ENCODE measurements around the gene SYCE1L.
"Not testable (repeated sequence)": the region's sequence is repeated elsewhere in the genome, so short reads cannot be mapped to it uniquely, and the experiment has no call there.

Gene SYCE1L

GRCh38 chr16:77199211-77199610 lies at the start of gene SYCE1L:
Gene SYCE1L, plus strand, starts transcription at chr16:77199408. Its CDS starts 44 bp downstream, at chr16:77199452.
- no peak for DNase-seq

GRCh38 chr16:77157346-77158058 lies 41.7 kb upstream of the SYCE1L start:
- DNase-seq = no peak

GRCh38 chr16:77158293-77158692 lies 40.9 kb upstream of the SYCE1L start:
- DNase-seq = no peak

- DNase-seq = no peak
These were observed 34.2 kb upstream of the SYCE1L start for GRCh38 chr16:77165006-77165405.

- DNase-seq = not testable (repeated sequence)
These were observed 33.5 kb upstream of the SYCE1L start for GRCh38 chr16:77165536-77166236.

GRCh38 chr16:77166726-77167125 lies 32.5 kb upstream of the SYCE1L start:
- DNase-seq = no peak

GRCh38 chr16:77168901-77169300 lies 30.3 kb upstream of the SYCE1L start:
- no peak for DNase-seq

- DNase-seq = peak; percentile 6
These were observed 29.5 kb upstream of the SYCE1L start for GRCh38 chr16:77169650-77170236.

- no peak for DNase-seq
These were observed 28.4 kb upstream of the SYCE1L start for GRCh38 chr16:77170805-77171204.

- DNase-seq = peak; percentile 65
These were observed 27.2 kb upstream of the SYCE1L start for GRCh38 chr16:77171745-77172635.

GRCh38 chr16:77172951-77173350 lies 26.3 kb upstream of the SYCE1L start:
- DNase-seq = no peak

GRCh38 chr16:77183137-77183536 lies 16.1 kb upstream of the SYCE1L start:
- no peak for DNase-seq

GRCh38 chr16:77186298-77186697 lies 12.9 kb upstream of the SYCE1L start:
- DNase-seq = not testable (repeated sequence)

GRCh38 chr16:77190190-77190477 lies 9.1 kb upstream of the SYCE1L start:
- no peak for DNase-seq

GRCh38 chr16:77190478-77191258 lies 8.5 kb upstream of the SYCE1L start, which contains the start of gene MON1B:
Gene MON1B, plus strand, starts transcription at chr16:77191190. Its CDS starts 296 bp downstream, at chr16:77191486.
- DNase-seq = peak; percentile 98

GRCh38 chr16:77191259-77191969 lies 7.8 kb upstream of the SYCE1L start:
- DNase-seq = no peak

GRCh38 chr16:77193377-77193776 lies 5.8 kb upstream of the SYCE1L start:
- DNase-seq = no peak

- DNase-seq = no peak
These were observed 4.6 kb upstream of the SYCE1L start for GRCh38 chr16:77194295-77195231.

- no peak for DNase-seq
These were observed 3.8 kb upstream of the SYCE1L start for GRCh38 chr16:77195411-77195810.

- DNase-seq = no peak
These were observed 1.5 kb upstream of the SYCE1L start for GRCh38 chr16:77197747-77198146.

Data from NCI-H1092 (cell line).